ENCODE results near the gene SLC41A2.
"Not testable (repeated sequence)": the region's sequence is repeated elsewhere in the genome, so short reads cannot be mapped to it uniquely, and the experiment has no call there.

Gene SLC41A2

GRCh38 chr12:104964167-104964855 is 6.2 kb upstream of the SLC41A2 start:
- DNase-seq = no peak

DNA sequence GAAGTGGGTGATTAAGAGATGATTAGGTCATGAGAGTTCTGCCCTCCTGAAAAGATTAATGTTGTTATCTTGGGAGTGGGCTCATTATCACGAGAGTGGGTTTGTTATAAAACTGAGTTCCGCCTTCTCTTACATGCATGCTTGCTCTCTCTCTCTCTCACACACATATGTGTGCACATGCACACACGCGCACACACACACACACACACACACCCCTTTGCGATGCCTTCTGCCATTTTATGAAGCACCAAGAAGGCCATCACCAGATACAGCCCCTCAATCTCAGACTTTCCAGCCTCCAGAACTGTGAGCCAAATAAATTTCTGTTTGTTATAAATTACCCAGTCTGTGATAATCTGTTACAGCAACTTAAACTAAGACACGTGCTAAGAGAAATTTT is 5.7 kb upstream of the SLC41A2 start:
- DNase-seq = no peak

- DNase-seq = no peak
Observed at GRCh38 chr12:104960464-104960863, 2.4 kb upstream of the SLC41A2 start.

GRCh38 chr12:104959335-104959841 is 1.3 kb upstream of the SLC41A2 start:
- DNase-seq = no peak

DNA sequence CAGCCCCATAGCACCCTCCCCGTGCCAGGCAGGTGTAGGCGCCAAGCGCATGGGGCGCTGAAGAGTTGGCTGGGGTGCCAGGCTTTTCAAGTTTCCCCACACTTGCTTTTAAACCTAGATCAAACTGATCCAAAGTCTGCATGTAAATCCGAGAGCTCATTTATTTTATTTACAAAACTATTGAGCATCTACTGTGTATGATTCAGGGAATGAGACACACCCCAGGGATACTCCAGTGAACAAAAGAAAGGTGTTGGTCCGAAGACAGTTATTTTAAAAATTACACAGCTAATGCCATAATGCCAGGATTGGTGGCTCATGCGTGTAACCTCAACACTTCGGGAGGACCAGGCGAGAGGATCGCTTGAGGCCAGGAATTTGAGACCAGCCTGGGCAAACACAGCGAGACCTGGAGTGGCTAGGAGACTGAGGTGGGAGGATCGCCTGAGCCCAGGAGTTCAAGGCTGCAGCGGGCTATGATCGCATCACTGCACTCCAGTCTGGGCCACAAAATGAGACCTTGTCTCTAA is 780 bp upstream of the SLC41A2 start:
- DNase-seq = no peak

GRCh38 chr12:104957719-104958000 is 430 bp downstream of the SLC41A2 start:
- DNase-seq = peak; percentile 34

DNA sequence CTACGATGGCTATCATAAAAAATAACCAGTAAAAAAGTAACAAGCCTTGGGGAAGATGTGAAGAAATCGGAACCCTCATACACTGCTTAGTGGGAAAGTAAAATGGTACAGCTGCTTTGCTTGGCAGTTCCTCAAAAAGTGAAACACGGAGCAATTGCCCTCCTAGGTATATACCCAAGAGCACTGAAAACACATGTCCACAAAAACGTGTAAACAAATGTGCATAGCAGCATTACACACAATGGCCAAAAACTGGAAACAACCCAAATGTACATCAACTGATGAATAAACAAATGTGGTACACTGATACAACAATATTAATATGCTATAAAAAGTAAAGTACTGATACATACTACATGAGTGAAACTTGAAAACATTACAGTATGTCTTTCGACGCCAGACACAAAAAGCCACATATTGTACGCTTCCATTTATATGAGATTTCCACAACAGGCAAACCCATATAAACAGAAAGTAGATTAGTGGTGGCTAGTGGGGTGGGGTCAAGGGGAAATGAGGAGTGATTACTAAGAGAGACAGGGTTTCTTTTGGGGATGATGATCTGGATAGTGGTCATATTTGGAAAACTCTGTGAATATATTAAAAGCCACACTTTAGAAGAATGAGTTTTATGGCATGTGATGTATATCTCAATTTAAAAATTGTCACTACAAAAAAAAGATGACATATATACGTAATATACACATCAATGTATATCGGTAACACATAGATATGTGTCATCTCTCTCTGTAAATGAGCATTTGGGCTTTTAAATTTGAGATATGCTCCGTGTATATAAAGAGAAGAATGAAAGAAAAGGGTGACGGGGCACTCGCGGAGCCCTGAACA is 996 bp downstream of the SLC41A2 start:
- DNase-seq = no peak

GRCh38 chr12:104955703-104956102 is 2.4 kb downstream of the SLC41A2 start:
- DNase-seq = no peak

DNA sequence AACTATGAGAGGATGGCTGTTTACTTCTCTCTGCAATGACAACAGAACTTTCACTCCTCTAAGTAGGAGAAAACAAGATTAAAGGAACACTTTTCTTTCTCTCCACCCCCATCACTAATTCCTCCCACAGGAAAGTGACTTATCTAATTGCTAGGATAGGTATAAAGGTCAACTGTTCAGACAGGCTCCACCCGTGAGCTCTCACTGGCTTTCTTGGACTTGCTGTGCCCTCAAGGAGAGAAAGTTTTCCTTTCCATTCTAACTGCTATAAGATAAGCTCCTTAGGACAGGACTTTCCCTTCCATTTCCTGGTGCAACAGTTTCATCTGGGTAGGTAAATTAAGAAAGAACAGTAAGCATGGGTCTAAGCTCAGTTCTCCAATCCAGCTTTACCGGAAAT is 4.8 kb downstream of the SLC41A2 start:
- no peak for DNase-seq

GRCh38 chr12:104952816-104953215 is 5.3 kb downstream of the SLC41A2 start:
- DNase-seq = no peak

DNA sequence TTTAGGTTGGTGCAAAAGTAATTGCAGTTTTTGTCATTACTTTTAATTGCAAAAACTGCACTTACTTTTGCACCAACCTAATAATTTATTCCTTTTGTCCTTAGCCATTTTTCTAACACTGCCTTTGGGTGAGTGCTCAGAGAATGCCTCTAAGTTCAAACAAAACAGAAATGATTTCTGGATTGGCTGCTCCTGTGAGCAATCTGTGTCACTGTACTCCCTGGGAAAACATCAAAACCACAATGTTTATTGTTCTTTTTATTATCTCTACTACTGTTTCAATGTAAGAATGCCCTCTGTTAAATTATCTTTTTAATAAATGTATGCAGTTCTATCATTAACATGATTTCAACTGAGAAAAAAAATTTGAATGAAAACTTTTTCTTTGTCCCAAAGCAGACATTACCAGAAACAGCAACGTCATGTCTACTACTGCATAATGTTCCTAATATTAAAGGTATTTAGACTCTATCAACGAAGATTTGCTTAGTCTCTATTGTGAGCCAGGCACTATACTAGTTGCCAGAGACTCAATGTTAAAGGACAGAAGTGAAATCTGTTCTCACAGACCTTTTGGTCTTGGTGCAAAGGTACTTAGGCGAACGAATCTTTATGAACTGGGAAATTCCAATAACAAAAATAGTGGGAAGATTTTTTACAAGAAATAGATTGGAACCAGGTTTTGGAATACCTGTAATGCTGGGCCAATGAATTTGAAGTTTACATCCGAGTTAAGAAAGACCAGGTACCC is 6.2 kb downstream of the SLC41A2 start:
- DNase-seq = no peak

- DNase-seq = not testable (repeated sequence)
Observed at GRCh38 chr12:104948716-104949115, 9.4 kb downstream of the SLC41A2 start.

DNA sequence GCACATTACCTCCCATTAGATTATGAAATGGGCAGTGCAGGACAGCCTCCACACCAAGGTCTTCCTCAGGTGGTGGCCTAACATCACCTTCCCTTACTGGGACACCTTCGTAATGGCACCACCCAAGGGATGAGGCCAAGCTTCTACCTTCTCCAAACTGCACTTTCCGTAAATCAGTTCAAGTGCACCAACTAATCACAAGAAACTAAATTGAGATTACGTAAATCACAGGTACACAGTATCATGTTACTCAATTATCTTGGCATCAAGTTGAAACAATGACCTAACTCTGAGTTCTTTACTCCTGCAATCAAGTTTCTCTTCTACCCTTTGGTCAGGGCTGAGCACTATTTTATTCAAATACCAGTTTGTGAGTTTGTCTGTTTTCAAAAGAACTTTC is 13.8 kb downstream of the SLC41A2 start:
- DNase-seq = no peak

- DNase-seq = not testable (repeated sequence)
Observed at GRCh38 chr12:104943401-104943800, 14.7 kb downstream of the SLC41A2 start.

DNA sequence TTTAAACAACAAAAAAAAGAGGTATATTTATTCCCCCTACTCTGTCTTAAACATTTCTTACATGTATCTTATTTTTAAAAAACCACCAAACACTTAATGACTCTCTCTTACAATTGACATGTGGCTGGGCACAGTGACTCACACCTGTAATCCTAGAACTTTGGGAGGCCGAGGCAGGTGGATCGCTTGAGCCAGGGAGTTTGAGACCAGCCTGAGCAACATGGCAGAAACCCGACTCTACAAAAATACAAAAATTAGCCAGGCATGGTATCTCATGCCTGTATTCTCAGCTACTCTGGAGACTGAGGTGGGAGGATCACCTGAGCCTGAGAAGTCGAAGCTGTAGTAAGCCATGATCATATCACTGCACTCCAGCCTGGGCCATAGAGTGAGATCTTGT is 16.0 kb downstream of the SLC41A2 start:
- no peak for DNase-seq

GRCh38 chr12:104941454-104941853 is 16.6 kb downstream of the SLC41A2 start:
- no peak for DNase-seq

DNA sequence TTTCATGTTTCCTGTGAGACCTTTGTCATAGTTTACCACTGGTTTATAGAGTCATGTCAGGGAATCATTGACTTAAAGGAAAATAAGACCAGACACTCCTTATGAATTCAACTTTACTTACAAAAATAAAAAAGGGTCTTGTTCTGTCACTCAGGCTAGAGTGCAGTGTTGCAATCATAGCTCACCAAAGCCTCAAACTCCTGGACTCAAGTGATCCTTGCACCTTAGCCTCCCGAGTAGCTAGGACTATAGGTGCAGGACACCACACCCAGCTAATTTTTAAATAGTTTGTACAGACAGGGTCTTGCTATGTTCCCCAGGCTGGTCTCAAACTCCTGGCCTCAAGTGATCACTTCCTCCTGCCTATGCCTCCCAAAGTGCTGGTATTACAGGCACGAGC is 19.0 kb downstream of the SLC41A2 start:
- no peak for DNase-seq

GRCh38 chr12:104938371-104938770 is 19.7 kb downstream of the SLC41A2 start:
- DNase-seq = no peak

DNA sequence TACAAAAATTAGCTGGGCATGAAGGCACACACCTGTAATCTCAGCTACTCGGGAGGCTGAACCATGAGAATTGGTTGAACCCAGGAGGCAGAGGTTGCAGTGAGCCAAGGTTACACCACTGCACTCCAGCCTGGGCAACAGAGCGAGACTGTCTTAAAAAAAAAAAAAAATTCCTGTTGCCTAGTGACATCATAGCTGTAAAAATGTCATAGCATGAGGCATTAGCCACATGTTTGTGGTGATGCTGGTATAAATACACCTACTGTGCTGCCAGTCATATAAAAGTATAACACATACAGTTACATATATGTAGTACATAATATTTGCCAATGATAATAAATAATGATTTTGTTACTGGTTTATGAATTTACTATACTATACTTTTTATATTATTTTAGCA is 22.2 kb downstream of the SLC41A2 start:
- no peak for DNase-seq

DNA sequence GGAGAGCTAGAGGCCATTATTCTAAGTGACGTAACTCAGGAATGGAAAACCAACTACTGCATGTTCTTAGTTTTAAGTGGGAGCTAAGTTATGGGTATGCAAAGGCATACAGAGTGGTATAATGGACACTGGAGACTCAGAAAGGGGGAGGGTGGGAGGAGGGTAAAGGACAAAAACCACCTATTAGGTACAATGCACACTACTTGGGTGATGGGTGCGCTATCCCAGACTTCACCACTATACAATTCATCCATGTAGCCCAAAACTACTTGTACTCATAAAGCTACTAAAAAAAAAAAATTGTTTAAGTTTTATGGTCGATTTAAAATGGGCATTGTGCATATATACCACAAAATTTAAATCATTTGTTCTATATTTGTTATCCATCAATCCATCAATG is 24.3 kb downstream of the SLC41A2 start:
- no peak for DNase-seq

- no peak for DNase-seq
Observed at GRCh38 chr12:104933128-104933527, 25.0 kb downstream of the SLC41A2 start.

DNA sequence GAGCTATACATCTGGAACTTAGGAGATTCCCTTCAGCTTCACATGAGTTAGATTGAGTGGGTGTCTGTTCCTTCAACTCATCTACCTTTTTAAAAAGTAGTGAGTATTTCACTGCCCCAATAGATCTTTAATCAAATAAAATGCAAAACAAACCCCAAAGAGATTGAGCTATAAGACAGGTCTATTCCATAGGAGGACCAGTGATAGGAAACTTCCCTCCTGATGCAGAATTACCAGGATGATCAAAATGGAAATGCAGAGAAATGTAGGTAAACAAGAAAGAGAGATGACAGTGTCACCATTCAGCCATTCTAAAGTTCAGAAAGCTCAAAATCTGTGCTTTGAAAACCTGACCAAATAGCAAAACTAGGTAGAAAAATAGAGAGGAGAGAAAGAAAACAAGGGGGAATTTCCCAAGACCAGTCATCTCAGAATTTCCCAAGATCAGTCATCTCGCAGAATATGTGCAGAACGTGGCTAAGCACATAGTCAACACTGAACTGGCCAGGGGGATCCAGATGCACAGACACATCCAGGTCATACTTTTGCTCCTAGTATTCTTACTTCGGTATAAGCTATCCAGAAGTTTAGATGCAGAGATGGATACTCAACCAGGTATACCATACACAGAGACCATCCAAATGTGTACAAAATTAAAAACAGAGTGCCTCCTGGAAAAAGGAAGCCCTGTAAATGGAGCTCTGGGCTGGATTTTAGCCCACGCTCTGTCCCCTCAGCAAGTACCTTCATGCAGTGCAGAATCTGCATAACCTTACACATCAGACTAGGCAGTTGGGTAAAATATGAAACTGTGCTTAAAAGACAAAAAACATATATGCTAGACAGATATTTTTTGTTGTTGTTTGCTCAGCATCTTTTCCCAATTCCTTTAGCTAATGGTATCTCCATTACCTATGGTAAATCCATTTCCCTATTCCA is 27.4 kb downstream of the SLC41A2 start:
- DNase-seq = no peak
